OCI-LY1 (cell line): ENCODE results near the gene TTC9C.

ENCODE experiments used
- EZH2 ChIP-seq: fragments of 200-600 bp; sonication (generic), shearing (Covaris generic); IDR thresholded peaks from 2 replicates; pipeline ENCODE4 v1.8.0; 2017; ENCODE audit warnings: borderline replicate concordance, mixed run types, mild to moderate bottlenecking, antibody characterized with exemption, low read length, moderate library complexity, mixed read lengths
- TF ChIP-seq, protein P1 (sequence below): fragments of 200-600 bp; sonication (generic), shearing (Covaris generic); IDR thresholded peaks from 2 replicates; pipeline ENCODE4 v1.5.1; 2017; ENCODE audit warnings: mild to moderate bottlenecking, antibody characterized with exemption, low read length, moderate library complexity, mixed read lengths

- TF ChIP-seq, protein P1, sequence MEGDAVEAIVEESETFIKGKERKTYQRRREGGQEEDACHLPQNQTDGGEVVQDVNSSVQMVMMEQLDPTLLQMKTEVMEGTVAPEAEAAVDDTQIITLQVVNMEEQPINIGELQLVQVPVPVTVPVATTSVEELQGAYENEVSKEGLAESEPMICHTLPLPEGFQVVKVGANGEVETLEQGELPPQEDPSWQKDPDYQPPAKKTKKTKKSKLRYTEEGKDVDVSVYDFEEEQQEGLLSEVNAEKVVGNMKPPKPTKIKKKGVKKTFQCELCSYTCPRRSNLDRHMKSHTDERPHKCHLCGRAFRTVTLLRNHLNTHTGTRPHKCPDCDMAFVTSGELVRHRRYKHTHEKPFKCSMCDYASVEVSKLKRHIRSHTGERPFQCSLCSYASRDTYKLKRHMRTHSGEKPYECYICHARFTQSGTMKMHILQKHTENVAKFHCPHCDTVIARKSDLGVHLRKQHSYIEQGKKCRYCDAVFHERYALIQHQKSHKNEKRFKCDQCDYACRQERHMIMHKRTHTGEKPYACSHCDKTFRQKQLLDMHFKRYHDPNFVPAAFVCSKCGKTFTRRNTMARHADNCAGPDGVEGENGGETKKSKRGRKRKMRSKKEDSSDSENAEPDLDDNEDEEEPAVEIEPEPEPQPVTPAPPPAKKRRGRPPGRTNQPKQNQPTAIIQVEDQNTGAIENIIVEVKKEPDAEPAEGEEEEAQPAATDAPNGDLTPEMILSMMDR: peak; percentile 88
- no peak for TF ChIP-seq EZH2
Measured at GRCh38 chr11:62694455-62695167, 33.7 kb upstream of the TTC9C start.
